Skeletal muscle satellite cell (primary cell): Measurements from ENCODE around the gene ATXN1.

ENCODE experiments used
- H3K27me3 ChIP-seq: 2 replicates; pipeline ENCODE4 v1.7.0; 2013; ENCODE audit warnings: low read length; ENCODE audit not compliant: control insufficient read depth, insufficient read depth
- H3K36me3 ChIP-seq: 2 replicates; pipeline ENCODE4 v1.7.0; 2013; ENCODE audit warnings: mild to moderate bottlenecking, control low read depth, low read length; ENCODE audit not compliant: insufficient read depth
- H3K4me1 ChIP-seq: 2 replicates; pipeline ENCODE4 v1.7.0; 2013; ENCODE audit warnings: low read length; ENCODE audit not compliant: control insufficient read depth, insufficient read depth
- H3K4me2 ChIP-seq: 2 replicates; pipeline ENCODE4 v1.7.0; 2013; ENCODE audit warnings: mild to moderate bottlenecking, low read length
- H3K4me3 ChIP-seq: 2 replicates; pipeline ENCODE4 v1.7.0; 2013; ENCODE audit warnings: low read length
- H3K9ac ChIP-seq: 2 replicates; pipeline ENCODE4 v1.7.0; 2013; ENCODE audit warnings: mild to moderate bottlenecking, low read depth, low read length, moderate library complexity
- H3K9me3 ChIP-seq: replicated peaks from 2 replicates; pipeline ENCODE4 v1.7.0; 2013; ENCODE audit warnings: mild to moderate bottlenecking, control low read depth, low read length

ATXN1 gene

GRCh38 chr6:16491666-16492313, 269.5 kb downstream of the ATXN1 start:
- no peak overlapping the region for H3K4me2 ChIP-seq
- no peaks in the 10 kb centered on the region for H3K27me3 ChIP-seq
- no peaks in the 10 kb centered on the region for H3K4me1 ChIP-seq
- H3K9ac ChIP-seq: no peak overlapping the region
- H3K36me3 ChIP-seq: no peaks in the 10 kb centered on the region
- H3K9me3 ChIP-seq: no peaks in the 10 kb centered on the region
- H3K4me3 ChIP-seq: no peak overlapping the region

- Histone ChIP-seq H3K4me3 (no peak overlapping the region), H3K9me3 (no peaks in the 10 kb centered on the region), H3K4me1 (no peaks in the 10 kb centered on the region), H3K4me2 (no peak overlapping the region), H3K36me3 (no peaks in the 10 kb centered on the region), H3K27me3 (no peaks in the 10 kb centered on the region), H3K9ac (no peak overlapping the region)
Measured at GRCh38 chr6:16490616-16491015, 270.6 kb downstream of the ATXN1 start.

DNA sequence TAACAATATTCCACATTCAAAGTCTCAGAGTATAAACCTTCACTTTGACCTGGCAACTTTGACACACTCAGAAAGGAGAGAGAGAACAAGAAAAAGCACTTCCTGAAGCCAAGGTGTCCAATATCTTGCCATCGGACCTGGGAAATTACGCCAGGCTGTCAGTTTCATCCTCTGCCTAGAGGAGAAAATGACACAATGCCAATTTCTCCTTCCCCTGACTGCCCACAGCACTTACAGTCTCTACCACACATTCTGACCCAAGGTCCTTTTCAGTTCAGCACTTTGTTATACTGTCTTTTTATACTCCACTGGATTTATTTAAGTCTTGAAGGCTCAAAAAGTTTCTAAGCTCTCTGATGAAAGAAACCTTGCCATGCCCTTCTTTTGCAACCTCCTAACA, 272.4 kb downstream of the ATXN1 start:
- no peaks in the 10 kb centered on the region for H3K9me3 ChIP-seq
- no peaks in the 10 kb centered on the region for H3K4me1 ChIP-seq
- H3K4me3 ChIP-seq: no peak overlapping the region
- no peaks in the 10 kb centered on the region for H3K27me3 ChIP-seq
- H3K9ac ChIP-seq: no peak overlapping the region
- H3K4me2 ChIP-seq: no peak overlapping the region
- no peaks in the 10 kb centered on the region for H3K36me3 ChIP-seq

DNA sequence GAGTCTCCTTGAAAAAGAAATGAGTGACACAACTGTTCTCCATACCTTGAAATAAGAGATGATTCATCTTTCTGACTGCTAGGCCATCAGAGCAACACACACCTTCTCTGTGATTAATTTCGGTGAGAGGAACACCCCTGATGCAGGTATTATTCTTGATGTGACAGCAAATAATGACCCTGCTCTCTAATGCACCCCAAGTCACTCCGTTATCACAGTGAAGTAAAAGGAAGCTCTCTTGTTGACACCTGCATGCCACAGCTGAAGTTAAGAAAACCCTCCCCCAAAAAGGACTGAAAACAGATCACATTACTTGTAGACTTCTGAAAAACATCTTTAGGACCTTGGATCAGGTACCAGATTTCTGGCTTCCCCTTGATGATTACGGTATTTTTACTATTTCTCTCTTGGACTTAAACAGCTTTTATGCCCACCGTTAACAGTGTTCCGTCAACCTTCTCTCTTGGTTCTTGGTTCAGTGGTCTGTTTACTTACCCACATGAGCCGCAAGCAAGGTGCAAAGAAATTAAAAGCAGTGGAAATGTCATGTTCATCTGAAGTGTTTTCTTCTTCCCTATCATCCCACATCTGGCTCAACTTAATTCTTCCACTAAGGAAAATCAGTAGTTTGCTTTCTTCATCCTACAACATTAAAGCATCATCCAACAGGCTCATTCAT, 273.1 kb downstream of the ATXN1 start:
- Histone ChIP-seq H3K9me3 (no peaks in the 10 kb centered on the region), H3K4me3 (no peak overlapping the region), H3K27me3 (no peaks in the 10 kb centered on the region), H3K4me2 (no peak overlapping the region), H3K9ac (no peak overlapping the region), H3K4me1 (no peaks in the 10 kb centered on the region), H3K36me3 (no peaks in the 10 kb centered on the region)

DNA sequence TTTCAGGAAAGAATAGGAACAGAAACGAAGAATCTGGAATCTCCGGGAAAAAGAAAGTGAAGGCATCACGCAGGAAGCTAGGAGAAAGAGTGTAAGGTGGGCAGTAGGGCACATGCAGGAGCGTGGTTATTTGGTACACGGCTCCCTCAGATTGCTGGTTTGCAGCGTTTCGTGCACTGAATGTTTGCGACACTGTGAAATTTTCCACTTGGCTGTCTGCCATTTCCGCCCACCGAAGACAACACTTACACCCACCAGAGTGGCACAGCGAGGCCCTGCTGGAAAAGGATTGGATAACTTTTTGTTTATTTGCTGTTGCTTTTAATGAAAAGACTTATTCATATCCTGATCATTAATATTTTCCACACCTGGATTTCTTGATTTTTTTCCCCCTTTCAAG, 274.6 kb downstream of the ATXN1 start:
- no peak overlapping the region for H3K4me2 ChIP-seq
- H3K4me1 ChIP-seq: no peaks in the 10 kb centered on the region
- H3K36me3 ChIP-seq: no peaks in the 10 kb centered on the region
- no peak overlapping the region for H3K4me3 ChIP-seq
- no peaks in the 10 kb centered on the region for H3K9me3 ChIP-seq
- no peaks in the 10 kb centered on the region for H3K27me3 ChIP-seq
- no peak overlapping the region for H3K9ac ChIP-seq

DNA sequence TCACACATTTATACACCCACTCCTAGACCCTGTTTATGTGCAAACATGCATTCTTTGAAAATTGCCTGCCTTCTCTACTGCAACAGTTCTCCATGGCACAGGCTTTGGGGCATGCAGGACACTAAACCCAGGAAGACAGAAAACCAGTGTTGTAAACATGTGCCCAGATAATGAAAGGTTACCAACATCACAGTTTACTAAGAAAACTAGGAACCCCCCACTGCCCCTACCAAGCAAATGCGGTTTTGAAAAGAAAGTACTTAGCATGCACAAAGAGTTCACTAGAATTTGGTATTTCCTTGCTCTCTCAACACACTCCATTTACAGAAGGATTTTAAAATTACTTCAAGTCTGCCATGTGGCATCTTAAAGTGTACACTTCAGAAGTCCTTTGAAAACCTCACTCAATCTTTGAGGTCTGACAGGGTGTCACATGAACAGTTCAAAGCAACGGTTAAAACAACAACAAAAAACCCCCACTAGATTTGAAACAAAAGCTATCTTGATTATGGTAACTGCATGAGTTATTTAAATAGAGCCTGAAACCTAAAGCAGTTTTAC, 277.9 kb downstream of the ATXN1 start:
- no peaks in the 10 kb centered on the region for H3K27me3 ChIP-seq
- H3K4me3 ChIP-seq: no peak overlapping the region
- no peaks in the 10 kb centered on the region for H3K9me3 ChIP-seq
- no peaks in the 10 kb centered on the region for H3K36me3 ChIP-seq
- no peaks in the 10 kb centered on the region for H3K4me1 ChIP-seq
- no peak overlapping the region for H3K4me2 ChIP-seq
- H3K9ac ChIP-seq: no peak overlapping the region

GRCh38 chr6:16482702-16483314, 278.5 kb downstream of the ATXN1 start:
- H3K4me1 ChIP-seq: no peaks in the 10 kb centered on the region
- H3K9ac ChIP-seq: no peak overlapping the region
- no peaks in the 10 kb centered on the region for H3K27me3 ChIP-seq
- no peak overlapping the region for H3K4me3 ChIP-seq
- H3K4me2 ChIP-seq: no peak overlapping the region
- no peaks in the 10 kb centered on the region for H3K36me3 ChIP-seq
- H3K9me3 ChIP-seq: no peaks in the 10 kb centered on the region

DNA sequence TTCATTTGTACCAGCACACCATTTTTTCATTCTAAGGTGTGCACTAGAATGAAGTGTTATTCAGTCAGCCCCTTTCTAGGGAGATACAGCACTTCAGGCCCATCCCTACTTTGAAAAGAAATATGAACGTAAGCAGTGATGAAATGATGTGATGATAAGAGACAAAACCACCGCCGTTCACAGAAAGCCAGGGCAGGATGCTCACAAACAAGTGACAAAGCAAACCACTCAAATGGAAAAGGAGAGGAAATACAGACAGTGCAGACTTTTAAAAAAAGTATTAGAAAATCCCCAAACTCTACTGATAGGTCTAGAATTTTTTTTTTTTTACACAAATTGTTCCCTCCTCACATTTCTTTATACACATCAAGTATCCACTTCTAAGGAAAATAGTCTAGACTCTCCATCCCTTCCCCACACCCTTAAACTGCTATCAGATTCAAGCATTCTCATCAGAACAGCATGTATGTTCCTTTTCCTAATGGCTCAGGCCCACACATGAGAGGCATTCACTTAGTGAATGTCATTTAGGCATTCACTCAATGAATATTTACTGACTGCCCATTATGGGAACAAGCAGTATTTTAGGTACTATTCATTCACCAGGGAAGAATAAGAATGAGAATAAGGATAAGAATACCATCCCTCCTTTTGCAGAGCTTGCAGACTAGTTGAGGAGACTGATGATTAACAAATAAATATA, 279.4 kb downstream of the ATXN1 start:
- no peaks in the 10 kb centered on the region for H3K27me3 ChIP-seq
- no peaks in the 10 kb centered on the region for H3K36me3 ChIP-seq
- H3K4me2 ChIP-seq: no peak overlapping the region
- H3K4me1 ChIP-seq: no peaks in the 10 kb centered on the region
- no peak overlapping the region for H3K4me3 ChIP-seq
- no peaks in the 10 kb centered on the region for H3K9me3 ChIP-seq
- no peak overlapping the region for H3K9ac ChIP-seq

GRCh38 chr6:16480763-16481560, 280.3 kb downstream of the ATXN1 start:
- Histone ChIP-seq H3K27me3 (no peaks in the 10 kb centered on the region), H3K36me3 (no peaks in the 10 kb centered on the region), H3K4me3 (no peak overlapping the region), H3K4me2 (no peak overlapping the region), H3K4me1 (no peaks in the 10 kb centered on the region), H3K9ac (no peak overlapping the region), H3K9me3 (no peaks in the 10 kb centered on the region)

- H3K9me3 ChIP-seq: no peaks in the 10 kb centered on the region
- no peaks in the 10 kb centered on the region for H3K36me3 ChIP-seq
- H3K4me3 ChIP-seq: no peak overlapping the region
- H3K27me3 ChIP-seq: no peaks in the 10 kb centered on the region
- peaks cover 3% of the 10 kb centered on the region for H3K4me1 ChIP-seq
- H3K4me2 ChIP-seq: no peak overlapping the region
- H3K9ac ChIP-seq: no peak overlapping the region
Measured at GRCh38 chr6:16477367-16478149, 283.7 kb downstream of the ATXN1 start.
